ENCODE data around the gene PKDCC. TPM values are rescaled to one million over a fixed set of nuclear protein-coding genes. Genes with fewer than 3 reads are reported as not detected.

Gene PKDCC
- total and polyA plus RNA-seq, 2 of the 13 experiments (the other 11 are each of a cell fraction or from before 2014, with no cell fraction given) = 52.6 to 58.8 TPM

DNA sequence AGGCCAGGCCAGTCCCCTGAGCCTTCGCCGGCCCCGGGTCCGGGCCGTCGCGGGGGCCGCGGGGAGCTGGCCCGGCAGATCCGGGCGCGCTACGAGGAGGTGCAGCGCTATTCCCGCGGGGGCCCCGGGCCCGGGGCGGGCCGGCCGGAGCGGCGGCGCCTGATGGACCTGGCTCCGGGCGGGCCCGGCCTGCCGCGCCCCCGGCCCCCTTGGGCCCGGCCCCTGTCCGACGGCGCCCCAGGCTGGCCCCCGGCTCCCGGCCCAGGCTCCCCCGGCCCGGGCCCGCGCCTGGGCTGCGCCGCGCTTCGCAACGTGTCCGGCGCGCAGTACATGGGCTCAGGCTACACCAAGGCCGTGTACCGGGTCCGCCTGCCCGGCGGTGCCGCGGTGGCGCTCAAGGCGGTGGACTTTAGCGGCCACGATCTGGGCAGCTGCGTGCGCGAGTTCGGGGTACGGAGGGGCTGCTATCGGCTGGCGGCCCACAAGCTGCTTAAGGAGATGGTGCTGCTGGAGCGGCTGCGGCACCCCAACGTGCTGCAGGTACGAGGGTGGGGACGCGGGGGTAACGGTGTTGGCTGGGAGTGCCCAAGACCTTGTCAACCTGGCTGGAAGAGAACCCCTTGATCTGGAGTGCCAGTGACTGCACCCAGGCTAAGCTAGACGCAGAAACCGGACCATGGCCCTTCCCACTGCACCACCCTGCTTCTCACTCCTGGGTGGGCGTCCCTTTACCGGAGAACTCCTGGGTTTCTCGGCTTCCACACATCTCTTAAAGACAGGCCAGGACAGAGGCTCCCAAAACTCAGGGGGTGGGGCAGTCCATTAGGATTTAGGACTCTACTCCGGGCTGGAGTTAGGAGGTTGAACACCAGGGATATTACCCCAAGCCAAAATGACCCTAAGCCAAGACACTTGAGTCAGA lies 739 bp downstream of the PKDCC start (continued):
- TF ChIP-seq, protein P1, sequence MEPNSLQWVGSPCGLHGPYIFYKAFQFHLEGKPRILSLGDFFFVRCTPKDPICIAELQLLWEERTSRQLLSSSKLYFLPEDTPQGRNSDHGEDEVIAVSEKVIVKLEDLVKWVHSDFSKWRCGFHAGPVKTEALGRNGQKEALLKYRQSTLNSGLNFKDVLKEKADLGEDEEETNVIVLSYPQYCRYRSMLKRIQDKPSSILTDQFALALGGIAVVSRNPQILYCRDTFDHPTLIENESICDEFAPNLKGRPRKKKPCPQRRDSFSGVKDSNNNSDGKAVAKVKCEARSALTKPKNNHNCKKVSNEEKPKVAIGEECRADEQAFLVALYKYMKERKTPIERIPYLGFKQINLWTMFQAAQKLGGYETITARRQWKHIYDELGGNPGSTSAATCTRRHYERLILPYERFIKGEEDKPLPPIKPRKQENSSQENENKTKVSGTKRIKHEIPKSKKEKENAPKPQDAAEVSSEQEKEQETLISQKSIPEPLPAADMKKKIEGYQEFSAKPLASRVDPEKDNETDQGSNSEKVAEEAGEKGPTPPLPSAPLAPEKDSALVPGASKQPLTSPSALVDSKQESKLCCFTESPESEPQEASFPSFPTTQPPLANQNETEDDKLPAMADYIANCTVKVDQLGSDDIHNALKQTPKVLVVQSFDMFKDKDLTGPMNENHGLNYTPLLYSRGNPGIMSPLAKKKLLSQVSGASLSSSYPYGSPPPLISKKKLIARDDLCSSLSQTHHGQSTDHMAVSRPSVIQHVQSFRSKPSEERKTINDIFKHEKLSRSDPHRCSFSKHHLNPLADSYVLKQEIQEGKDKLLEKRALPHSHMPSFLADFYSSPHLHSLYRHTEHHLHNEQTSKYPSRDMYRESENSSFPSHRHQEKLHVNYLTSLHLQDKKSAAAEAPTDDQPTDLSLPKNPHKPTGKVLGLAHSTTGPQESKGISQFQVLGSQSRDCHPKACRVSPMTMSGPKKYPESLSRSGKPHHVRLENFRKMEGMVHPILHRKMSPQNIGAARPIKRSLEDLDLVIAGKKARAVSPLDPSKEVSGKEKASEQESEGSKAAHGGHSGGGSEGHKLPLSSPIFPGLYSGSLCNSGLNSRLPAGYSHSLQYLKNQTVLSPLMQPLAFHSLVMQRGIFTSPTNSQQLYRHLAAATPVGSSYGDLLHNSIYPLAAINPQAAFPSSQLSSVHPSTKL (CRISPR knock-in tag; IDR thresholded peaks at IDR 0.05) = peak; percentile 20; the same call in 1 of the 2 replicates
- TF ChIP-seq, protein P2, sequence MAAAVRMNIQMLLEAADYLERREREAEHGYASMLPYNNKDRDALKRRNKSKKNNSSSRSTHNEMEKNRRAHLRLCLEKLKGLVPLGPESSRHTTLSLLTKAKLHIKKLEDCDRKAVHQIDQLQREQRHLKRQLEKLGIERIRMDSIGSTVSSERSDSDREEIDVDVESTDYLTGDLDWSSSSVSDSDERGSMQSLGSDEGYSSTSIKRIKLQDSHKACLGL (CRISPR knock-in tag; IDR thresholded peaks at IDR 0.05) = peak; percentile 67
- TF ChIP-seq SMAD9 (CRISPR knock-in tag; IDR thresholded peaks at IDR 0.05) (no peak), JUND (CRISPR knock-in tag; IDR thresholded peaks at IDR 0.05) (peak; percentile 62; the same call in 1 of the 2 replicates), SP4 (CRISPR knock-in tag; IDR thresholded peaks at IDR 0.05) (no peak), ZNF367 (CRISPR knock-in tag; IDR thresholded peaks at IDR 0.05; ENCODE audit: borderline replicate concordance) (peak; percentile 44; the same call in 1 of the 2 replicates), PITX1 (CRISPR knock-in tag; IDR thresholded peaks at IDR 0.05) (peak; percentile 62; the same call in 1 of the 2 replicates), ZNF607 (CRISPR knock-in tag; IDR thresholded peaks at IDR 0.05; ENCODE audit: borderline replicate concordance) (no peak; the same call in 1 of the 2 replicates), SPEN (CRISPR knock-in tag; IDR thresholded peaks at IDR 0.05; ENCODE audit: low read depth) (peak; percentile 51; the same call in 1 of the 2 replicates), ZNF768 (CRISPR knock-in tag; IDR thresholded peaks at IDR 0.05) (peak; percentile 30; the same call in 1 of the 2 replicates), MED1 (CRISPR knock-in tag; IDR thresholded peaks at IDR 0.05) (0 out of 2 replicates have a peak, but pooled peaks have one; percentile 14), HOXA9 (CRISPR knock-in tag; IDR thresholded peaks at IDR 0.05; ENCODE audit: borderline replicate concordance) (no peak), RARG (CRISPR knock-in tag; IDR thresholded peaks at IDR 0.05; ENCODE audit: low read depth) (no peak), PHF8 (CRISPR knock-in tag; IDR thresholded peaks at IDR 0.05) (peak; percentile 60), ATF7 (IDR thresholded peaks at IDR 0.05) (no peak), ATF7 (CRISPR knock-in tag; IDR thresholded peaks at IDR 0.05) (no peak)
- TF ChIP-seq, protein P3, sequence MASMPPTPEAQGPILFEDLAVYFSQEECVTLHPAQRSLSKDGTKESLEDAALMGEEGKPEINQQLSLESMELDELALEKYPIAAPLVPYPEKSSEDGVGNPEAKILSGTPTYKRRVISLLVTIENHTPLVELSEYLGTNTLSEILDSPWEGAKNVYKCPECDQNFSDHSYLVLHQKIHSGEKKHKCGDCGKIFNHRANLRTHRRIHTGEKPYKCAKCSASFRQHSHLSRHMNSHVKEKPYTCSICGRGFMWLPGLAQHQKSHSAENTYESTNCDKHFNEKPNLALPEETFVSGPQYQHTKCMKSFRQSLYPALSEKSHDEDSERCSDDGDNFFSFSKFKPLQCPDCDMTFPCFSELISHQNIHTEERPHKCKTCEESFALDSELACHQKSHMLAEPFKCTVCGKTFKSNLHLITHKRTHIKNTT (CRISPR knock-in tag; IDR thresholded peaks at IDR 0.05) = no peak
- TF ChIP-seq, protein P4, sequence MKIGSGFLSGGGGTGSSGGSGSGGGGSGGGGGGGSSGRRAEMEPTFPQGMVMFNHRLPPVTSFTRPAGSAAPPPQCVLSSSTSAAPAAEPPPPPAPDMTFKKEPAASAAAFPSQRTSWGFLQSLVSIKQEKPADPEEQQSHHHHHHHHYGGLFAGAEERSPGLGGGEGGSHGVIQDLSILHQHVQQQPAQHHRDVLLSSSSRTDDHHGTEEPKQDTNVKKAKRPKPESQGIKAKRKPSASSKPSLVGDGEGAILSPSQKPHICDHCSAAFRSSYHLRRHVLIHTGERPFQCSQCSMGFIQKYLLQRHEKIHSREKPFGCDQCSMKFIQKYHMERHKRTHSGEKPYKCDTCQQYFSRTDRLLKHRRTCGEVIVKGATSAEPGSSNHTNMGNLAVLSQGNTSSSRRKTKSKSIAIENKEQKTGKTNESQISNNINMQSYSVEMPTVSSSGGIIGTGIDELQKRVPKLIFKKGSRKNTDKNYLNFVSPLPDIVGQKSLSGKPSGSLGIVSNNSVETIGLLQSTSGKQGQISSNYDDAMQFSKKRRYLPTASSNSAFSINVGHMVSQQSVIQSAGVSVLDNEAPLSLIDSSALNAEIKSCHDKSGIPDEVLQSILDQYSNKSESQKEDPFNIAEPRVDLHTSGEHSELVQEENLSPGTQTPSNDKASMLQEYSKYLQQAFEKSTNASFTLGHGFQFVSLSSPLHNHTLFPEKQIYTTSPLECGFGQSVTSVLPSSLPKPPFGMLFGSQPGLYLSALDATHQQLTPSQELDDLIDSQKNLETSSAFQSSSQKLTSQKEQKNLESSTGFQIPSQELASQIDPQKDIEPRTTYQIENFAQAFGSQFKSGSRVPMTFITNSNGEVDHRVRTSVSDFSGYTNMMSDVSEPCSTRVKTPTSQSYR (CRISPR knock-in tag; IDR thresholded peaks at IDR 0.05; ENCODE audit: borderline replicate concordance) = peak; percentile 13; the same call in 1 of the 2 replicates
- TF ChIP-seq, protein P5, sequence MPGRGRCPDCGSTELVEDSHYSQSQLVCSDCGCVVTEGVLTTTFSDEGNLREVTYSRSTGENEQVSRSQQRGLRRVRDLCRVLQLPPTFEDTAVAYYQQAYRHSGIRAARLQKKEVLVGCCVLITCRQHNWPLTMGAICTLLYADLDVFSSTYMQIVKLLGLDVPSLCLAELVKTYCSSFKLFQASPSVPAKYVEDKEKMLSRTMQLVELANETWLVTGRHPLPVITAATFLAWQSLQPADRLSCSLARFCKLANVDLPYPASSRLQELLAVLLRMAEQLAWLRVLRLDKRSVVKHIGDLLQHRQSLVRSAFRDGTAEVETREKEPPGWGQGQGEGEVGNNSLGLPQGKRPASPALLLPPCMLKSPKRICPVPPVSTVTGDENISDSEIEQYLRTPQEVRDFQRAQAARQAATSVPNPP (CRISPR knock-in tag; IDR thresholded peaks at IDR 0.05) = no peak

Data from HepG2 (cell line).